ENCODE results near the gene RGS9BP. TPM values are rescaled to one million over a fixed set of nuclear protein-coding genes. Genes with fewer than 3 reads are reported as not detected.
A peak's percentile ranks its signal among the peaks of the same experiment; 100 is the strongest.
"Not testable (repeated sequence)": the region's sequence is repeated elsewhere in the genome, so short reads cannot be mapped to it uniquely, and the experiment has no call there.

RGS9BP gene
- polyA plus RNA-seq, 5 donors, result 0.07 to 0.13 (median 0.10) TPM; not detected in 1

GRCh38 chr19:32671883-32672593 lies 3.6 kb upstream of the RGS9BP start:
- DNase-seq, result no peak

GRCh38 chr19:32672841-32673240 lies 2.8 kb upstream of the RGS9BP start:
- DNase-seq, result no peak

GRCh38 chr19:32673573-32673972 lies 2.1 kb upstream of the RGS9BP start:
- DNase-seq, result no peak

GRCh38 chr19:32674153-32674930 lies 1.3 kb upstream of the RGS9BP start:
- no peak for DNase-seq

- DNase-seq, result peak; percentile 99
Observed at GRCh38 chr19:32674931-32675719, 523 bp upstream of the RGS9BP start, which contains the start of gene ANKRD27. Gene ANKRD27 (minus strand): TSS chr19:32675180. CDS start chr19:32659015, 16,165 bp downstream.

- no peak for DNase-seq
Observed at GRCh38 chr19:32676186-32676894, 692 bp downstream of the RGS9BP start.

- DNase-seq, result no peak
Observed at GRCh38 chr19:32676895-32677359, 1.3 kb downstream of the RGS9BP start.

- DNase-seq, result no peak
Observed at GRCh38 chr19:32677657-32678056, 2.0 kb downstream of the RGS9BP start.

GRCh38 chr19:32680986-32681385 lies 5.3 kb downstream of the RGS9BP start:
- no peak for DNase-seq

- DNase-seq, result no peak
Observed at GRCh38 chr19:32682317-32682716, 6.7 kb downstream of the RGS9BP start.

- DNase-seq, result no peak
Observed at GRCh38 chr19:32686847-32687475, 11.3 kb downstream of the RGS9BP start.

GRCh38 chr19:32687681-32688080 lies 12.0 kb downstream of the RGS9BP start:
- DNase-seq, result no peak

GRCh38 chr19:32688311-32688710 lies 12.7 kb downstream of the RGS9BP start:
- no peak for DNase-seq

GRCh38 chr19:32691291-32691951 lies 15.8 kb downstream of the RGS9BP start, which contains the start of gene NUDT19:
Gene NUDT19 (plus strand): TSS chr19:32691821. CDS start chr19:32691961, 140 bp downstream.
- DNase-seq, result peak; percentile 78 to 79

GRCh38 chr19:32691952-32692726 lies 16.5 kb downstream of the RGS9BP start:
- DNase-seq, result peak; percentile 54 to 68

GRCh38 chr19:32692727-32693061 lies 17.0 kb downstream of the RGS9BP start:
- DNase-seq, result no peak

- not testable (repeated sequence) for DNase-seq
Observed at GRCh38 chr19:32693151-32694108, 17.8 kb downstream of the RGS9BP start.

- not testable (repeated sequence) for DNase-seq
Observed at GRCh38 chr19:32694316-32694715, 18.7 kb downstream of the RGS9BP start.
